Prostate gland (tissue), 2 donors: ENCODE measurements around the gene CSNK1D. TPM values are rescaled to one million over a fixed set of nuclear protein-coding genes. Genes with fewer than 3 reads are reported as not detected.
A peak's percentile ranks its signal among the peaks of the same experiment; 100 is the strongest.

Experiments used
- DNase-seq: peaks from one replicate; pipeline ENCODE4 v3.0.0-alpha.2; 2019; ENCODE audit warnings: low spot score
- H3K27ac ChIP-seq, 2 donors: fragments of 200-600 bp; sonication (generic); 2 replicates each; pipeline ENCODE4 v1.5.1; 2017 to 2019
- H3K27me3 ChIP-seq: fragments of 200-600 bp; sonication (generic); replicated peaks from 2 replicates; pipeline ENCODE4 v1.5.1; 2019; ENCODE audit not compliant: insufficient read depth
- H3K36me3 ChIP-seq, 2 donors: fragments of 200-600 bp; sonication (generic); 1 replicate in 1 of 2; 2 replicates in 1 of 2; pipeline versions ENCODE4 v1.5.1 to v1.8.1; 2017 to 2019
- H3K4me1 ChIP-seq: fragments of 200-600 bp; sonication (generic); replicated peaks from 2 replicates; pipeline ENCODE4 v1.5.1; 2019
- H3K4me3 ChIP-seq, 2 donors: fragments of 200-600 bp; sonication (generic); 2 replicates each; pipeline ENCODE4 v1.5.1; 2017 to 2019
- H3K9me3 ChIP-seq: fragments of 200-600 bp; sonication (generic); 2 replicates; pipeline ENCODE4 v1.5.1; 2017
- POLR2A ChIP-seq: fragments of 450-650 bp; IDR thresholded peaks from one replicate; pipeline ENCODE4 v1.6.1; 2016; ENCODE audit warnings: antibody characterized with exemption, mild to moderate bottlenecking
- POLR2AphosphoS5 ChIP-seq: sonication (generic); formaldehyde crosslinking; IDR thresholded peaks from one replicate; pipeline ENCODE4 v1.6.1; 2017; ENCODE audit warnings: antibody characterized with exemption
- WGBS: methylation state at CpG from one replicate; pipeline ENCODE4 v1.1.5; 2018; 5-methylcytosine and 5-hydroxymethylcytosine counted together
- intact Hi-C: fragments of 100-400 bp; cut with DNase I; formaldehyde crosslinking; loops from one replicate; pipeline ENCODE4 v1.14.2; 2022
- total RNA-seq, 2 donors: library from RNA; depleted of rRNA; stranded (reverse); fragments of >200 nt; gene quantifications; one replicate each; pipeline ENCODE4 v1.1.0, GENCODE V29; 2016
- TF ChIP-seq, protein P1 (sequence below), 4 experiments: fragments of 200-600 bp in 2 of 4; fragments of 450-650 bp in 2 of 4; sonication (generic) in 2 of 4; IDR thresholded peaks; 1 replicate in 3 of 4; 2 replicates in 1 of 4; pipeline ENCODE4 v1.5.1; 2016 to 2019; ENCODE audit warnings: antibody characterized with exemption in 4 of 4, mild to moderate bottlenecking in 2 of 4, moderate library complexity in 2 of 4

The CSNK1D gene
- total RNA-seq, 2 donors from 2014 or later, result 80.3 to 155 TPM

DNA sequence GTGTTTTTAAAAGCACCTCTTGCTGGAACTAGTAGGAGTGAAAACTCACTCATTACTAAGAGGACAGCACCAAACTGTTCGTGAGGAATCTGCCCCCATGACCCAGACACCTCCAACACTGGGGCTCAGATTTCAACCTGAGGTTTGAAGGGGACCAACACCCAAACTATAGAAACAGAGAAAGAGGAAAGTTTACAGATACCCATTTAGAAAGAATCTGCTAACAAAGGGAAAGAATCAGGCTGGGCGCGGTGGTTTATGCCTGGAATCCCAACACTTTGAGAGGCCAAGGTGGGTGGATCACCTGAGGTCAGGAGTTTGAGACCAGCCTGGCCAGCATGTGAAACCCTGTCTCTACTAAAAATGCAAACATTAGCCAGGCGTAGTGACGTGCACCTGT, 3.4 kb upstream of the CSNK1D start:
- intact Hi-C loops, result no loop called here
- no peak for DNase-seq
- Histone ChIP-seq H3K4me3 (no peak overlapping the region), H3K27ac (no peak overlapping the region), H3K9me3 (no peaks in the 10 kb centered on the region), H3K36me3 (no peaks in the 10 kb centered on the region), H3K4me1 (peaks cover 7% of the 10 kb centered on the region), H3K27me3 (no peaks in the 10 kb centered on the region)
- TF ChIP-seq, protein P1, sequence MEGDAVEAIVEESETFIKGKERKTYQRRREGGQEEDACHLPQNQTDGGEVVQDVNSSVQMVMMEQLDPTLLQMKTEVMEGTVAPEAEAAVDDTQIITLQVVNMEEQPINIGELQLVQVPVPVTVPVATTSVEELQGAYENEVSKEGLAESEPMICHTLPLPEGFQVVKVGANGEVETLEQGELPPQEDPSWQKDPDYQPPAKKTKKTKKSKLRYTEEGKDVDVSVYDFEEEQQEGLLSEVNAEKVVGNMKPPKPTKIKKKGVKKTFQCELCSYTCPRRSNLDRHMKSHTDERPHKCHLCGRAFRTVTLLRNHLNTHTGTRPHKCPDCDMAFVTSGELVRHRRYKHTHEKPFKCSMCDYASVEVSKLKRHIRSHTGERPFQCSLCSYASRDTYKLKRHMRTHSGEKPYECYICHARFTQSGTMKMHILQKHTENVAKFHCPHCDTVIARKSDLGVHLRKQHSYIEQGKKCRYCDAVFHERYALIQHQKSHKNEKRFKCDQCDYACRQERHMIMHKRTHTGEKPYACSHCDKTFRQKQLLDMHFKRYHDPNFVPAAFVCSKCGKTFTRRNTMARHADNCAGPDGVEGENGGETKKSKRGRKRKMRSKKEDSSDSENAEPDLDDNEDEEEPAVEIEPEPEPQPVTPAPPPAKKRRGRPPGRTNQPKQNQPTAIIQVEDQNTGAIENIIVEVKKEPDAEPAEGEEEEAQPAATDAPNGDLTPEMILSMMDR (IDR thresholded peaks at IDR 0.05), result no peak
- 65% methylated on average over 5 of the region's 5 CpGs for WGBS

DNA sequence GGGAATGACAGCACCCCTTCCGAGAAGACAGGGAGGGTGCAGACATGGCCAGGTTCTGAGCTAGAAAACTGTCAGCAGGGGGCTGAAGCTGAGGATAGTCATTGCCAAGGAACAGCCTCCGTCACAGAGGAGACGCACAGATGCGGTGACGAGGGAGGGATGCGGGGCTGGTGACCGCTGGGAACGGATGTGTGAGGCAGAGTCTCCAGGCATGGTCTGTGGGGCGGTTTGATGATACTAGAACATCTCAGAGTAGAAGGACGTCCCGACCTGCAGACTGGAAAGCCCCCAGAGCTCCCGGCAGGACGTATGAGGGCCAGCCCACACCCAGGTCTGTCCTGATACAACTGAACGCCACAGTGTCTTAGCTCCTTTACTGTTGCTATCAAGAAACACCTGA, 1.8 kb upstream of the CSNK1D start:
- H3K9me3 ChIP-seq, result no peaks in the 10 kb centered on the region
- H3K27me3 ChIP-seq, result no peaks in the 10 kb centered on the region
- 90% methylated on average over 14 of the region's 14 CpGs for WGBS
- no peak overlapping the region for H3K4me3 ChIP-seq
- TF ChIP-seq POLR2AphosphoS5, result no peak
- TF ChIP-seq POLR2A, result no peak
- TF ChIP-seq, protein P1 (IDR thresholded peaks at IDR 0.05), result no peak
- DNase-seq, result no peak
- intact Hi-C loops, result no loop called here
- peaks cover 18% of the 10 kb centered on the region for H3K4me1 ChIP-seq
- H3K36me3 ChIP-seq, result no peaks in the 10 kb centered on the region
- no peak overlapping the region for H3K27ac ChIP-seq

DNA sequence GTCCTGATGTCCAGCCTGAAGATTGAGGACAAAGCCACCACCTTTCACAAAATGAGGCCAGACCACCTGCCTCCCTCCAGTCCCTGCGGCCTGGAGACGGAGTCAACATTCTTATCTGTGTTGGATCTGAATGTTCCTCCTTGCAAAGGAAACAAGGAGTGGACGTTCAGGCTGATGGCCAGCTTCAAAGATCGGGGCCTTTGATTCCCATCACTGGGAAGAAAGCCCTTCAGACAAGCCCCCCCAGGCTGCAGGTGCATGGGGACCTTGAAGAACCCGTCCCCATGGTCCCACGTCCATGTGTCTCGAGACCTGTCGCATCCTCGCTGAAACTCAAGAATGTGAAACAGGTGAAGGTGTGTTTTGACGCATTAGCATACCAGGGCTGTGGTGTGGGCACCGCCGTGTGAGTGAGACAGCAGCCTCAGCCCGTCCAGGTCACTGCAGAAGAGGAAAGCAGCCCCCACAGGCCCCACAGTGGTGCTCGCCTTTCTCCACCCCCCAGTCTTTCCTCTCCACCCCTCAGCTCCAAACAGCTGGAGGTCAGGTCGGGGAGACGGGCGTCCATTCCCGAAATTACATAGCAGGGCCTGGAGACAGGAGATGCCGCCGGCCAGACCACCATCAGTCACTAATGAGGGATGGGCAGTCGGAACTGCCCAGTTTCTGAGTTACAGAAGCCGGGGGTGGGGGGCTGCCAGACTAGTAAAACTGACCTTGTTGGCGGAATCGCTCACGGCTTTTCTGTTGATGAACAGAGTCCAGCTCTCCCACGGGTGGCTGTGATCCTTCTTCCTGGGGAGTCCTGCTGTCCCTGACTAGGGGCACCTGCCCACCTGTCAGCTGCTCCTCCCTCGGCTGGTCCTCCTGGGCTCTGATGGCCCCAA, 877 bp upstream of the CSNK1D start:
- Histone ChIP-seq H3K9me3 (no peaks in the 10 kb centered on the region), H3K36me3 (no peaks in the 10 kb centered on the region), H3K27ac (peak overlapping the region; percentile 98 to 99), H3K4me3 (peak overlapping the region; percentile 89 to 98), H3K27me3 (no peaks in the 10 kb centered on the region), H3K4me1 (peaks cover 27% of the 10 kb centered on the region)
- WGBS, result 53% methylated on average over 27 of the region's 27 CpGs
- no peak for DNase-seq
- TF ChIP-seq POLR2AphosphoS5 (no peak), POLR2A (no peak)
- TF ChIP-seq, protein P1 (IDR thresholded peaks at IDR 0.05), result no peak
- intact Hi-C loops, result no loop called here

DNA sequence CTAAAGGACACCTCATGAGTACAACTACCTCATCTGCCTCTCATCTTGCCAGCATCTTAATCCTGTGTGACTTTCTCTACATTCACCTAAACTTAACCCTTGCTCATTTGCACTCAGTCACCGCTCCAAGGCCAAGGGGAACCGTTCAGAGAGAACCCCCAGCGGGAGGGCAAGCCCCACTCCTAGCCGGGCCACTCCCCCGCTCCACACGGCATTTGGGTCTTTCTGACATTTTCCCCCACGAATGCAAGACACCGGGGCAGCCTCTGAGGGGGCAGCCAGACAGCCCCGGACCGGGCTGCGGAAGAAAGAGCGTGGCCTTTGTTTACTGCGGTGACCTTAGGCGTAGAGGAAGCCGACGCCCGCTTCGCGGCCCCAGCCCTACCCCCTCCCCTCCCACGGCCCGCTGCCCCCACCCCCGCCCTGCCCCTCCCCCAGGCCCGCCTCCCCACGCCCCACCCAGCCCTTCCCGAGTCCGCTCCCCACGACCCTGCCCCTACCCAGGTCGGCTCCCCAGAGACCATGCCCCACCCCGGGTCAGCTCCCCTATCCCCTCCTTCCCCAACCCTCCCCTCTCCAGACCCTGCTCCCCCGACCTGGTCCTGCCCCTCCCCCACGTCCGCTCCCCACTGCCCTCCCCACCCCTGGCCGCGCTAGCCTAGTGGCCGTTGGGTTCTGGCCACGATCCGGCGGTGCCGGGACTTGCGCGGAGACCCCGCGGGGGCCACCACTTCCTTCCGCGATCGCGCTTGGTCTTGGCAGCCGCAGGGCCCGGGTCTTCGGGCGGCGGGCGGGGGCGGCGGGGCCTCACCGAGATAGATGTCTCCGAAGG, 789 bp downstream of the CSNK1D start:
- Histone ChIP-seq H3K27ac (peak overlapping the region; percentile 98 to 99), H3K4me1 (peaks cover 34% of the 10 kb centered on the region), H3K27me3 (no peaks in the 10 kb centered on the region), H3K36me3 (no peaks in the 10 kb centered on the region), H3K9me3 (no peaks in the 10 kb centered on the region), H3K4me3 (peak overlapping the region; percentile 89 to 98)
- no peak for DNase-seq
- peak; percentile 6 for TF ChIP-seq POLR2AphosphoS5
- no peak for TF ChIP-seq POLR2A
- TF ChIP-seq, protein P1 (IDR thresholded peaks at IDR 0.05), result no peak
- intact Hi-C loops, result no loop called here
- 3% methylated on average over 21 of the region's 57 CpGs for WGBS
